ENCODE results near the gene TNFRSF19.

TNFRSF19 gene

DNA sequence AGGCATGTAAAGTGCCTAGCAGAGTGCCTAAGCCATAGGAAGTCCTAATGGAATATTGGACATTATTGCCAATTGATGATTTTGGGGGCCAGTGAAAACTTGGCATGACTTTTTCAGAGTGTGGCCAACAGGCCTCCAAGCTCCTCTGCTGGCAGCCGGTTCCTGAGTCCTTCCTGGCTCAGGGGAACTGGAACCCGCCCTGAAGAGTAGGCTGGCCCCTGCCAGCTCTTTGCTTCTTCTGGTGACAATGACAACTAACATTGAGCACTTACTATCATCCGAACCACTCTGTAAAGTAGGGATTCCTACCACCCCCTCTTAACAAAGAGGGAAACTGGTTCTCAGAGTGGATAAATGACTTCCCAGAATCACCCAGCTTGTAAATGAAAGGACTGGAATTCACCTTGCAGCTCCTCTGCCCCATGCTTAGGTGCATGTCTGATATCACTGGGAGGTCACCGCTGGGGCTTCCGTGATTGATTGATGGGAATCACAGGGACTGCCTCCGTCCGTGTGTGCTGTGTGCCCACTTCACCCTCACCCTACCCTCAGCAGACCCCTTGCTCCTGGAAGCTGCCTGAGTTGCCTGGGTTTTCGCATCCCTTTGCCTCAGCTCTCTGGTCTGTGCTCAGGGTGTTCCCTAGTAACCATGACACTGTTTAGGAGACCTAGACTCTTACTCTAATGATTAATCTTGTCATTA lies 50.6 kb downstream of the TNFRSF19 start:
- Histone ChIP-seq H3K9me3 (ENCODE audit: control insufficient read depth, insufficient read depth, low read length) (no peaks in the 10 kb centered on the region), H3K4me1 (ENCODE audit: control insufficient read depth, insufficient read depth, low read length) (peaks cover 4% of the 10 kb centered on the region), H3K27me3 (ENCODE audit: control insufficient read depth, insufficient read depth, low read length) (no peaks in the 10 kb centered on the region), H3K36me3 (ENCODE audit: control insufficient read depth, insufficient read depth, low read length) (no peaks in the 10 kb centered on the region), H3K9ac (ENCODE audit: low read depth, low read length) (no peak overlapping the region), H3K4me3 (ENCODE audit: low read depth, low read length) (no peak overlapping the region)

DNA sequence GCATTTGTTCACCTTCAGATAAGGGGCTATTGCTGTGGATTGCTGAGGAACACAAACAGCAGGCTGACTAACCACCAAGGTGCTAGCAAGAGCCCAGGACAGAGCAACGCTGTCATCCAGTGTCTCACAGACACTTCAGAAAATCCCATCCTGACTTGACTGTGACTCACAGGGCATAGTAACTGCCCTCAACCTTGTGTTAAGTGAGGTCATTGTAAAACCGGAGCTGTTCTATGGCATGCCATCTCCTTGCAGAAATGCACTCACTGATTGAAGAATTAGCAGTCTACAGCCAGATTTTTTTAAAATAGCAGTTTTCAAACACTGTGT lies 51.1 kb downstream of the TNFRSF19 start:
- Histone ChIP-seq H3K9me3 (ENCODE audit: control insufficient read depth, insufficient read depth, low read length) (no peaks in the 10 kb centered on the region), H3K4me3 (ENCODE audit: low read depth, low read length) (no peak overlapping the region), H3K27me3 (ENCODE audit: control insufficient read depth, insufficient read depth, low read length) (no peaks in the 10 kb centered on the region), H3K9ac (ENCODE audit: low read depth, low read length) (no peak overlapping the region), H3K36me3 (ENCODE audit: control insufficient read depth, insufficient read depth, low read length) (no peaks in the 10 kb centered on the region), H3K4me1 (ENCODE audit: control insufficient read depth, insufficient read depth, low read length) (peaks cover 4% of the 10 kb centered on the region)

DNA sequence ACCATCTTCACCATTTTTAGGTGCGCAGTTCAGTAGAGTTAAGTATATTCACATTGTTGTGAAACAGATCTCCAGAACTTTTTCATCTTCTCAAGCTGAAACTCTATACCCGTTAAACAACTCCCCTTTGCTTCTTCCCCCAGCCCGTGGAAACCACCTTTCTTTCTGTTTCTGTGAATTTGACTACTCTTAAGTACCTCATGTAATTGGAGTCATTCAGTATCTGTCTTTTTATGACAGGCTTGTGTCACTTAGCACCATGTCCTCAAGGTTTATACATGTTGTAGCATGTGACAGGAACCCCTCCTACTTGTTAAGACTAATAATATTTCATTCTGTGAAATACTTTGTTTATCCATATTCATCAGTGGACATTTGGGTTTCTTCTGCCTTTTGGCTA lies 52.8 kb downstream of the TNFRSF19 start:
- Histone ChIP-seq H3K4me1 (ENCODE audit: control insufficient read depth, insufficient read depth, low read length) (peaks cover 4% of the 10 kb centered on the region), H3K4me3 (ENCODE audit: low read depth, low read length) (no peak overlapping the region), H3K9me3 (ENCODE audit: control insufficient read depth, insufficient read depth, low read length) (no peaks in the 10 kb centered on the region), H3K27me3 (ENCODE audit: control insufficient read depth, insufficient read depth, low read length) (no peaks in the 10 kb centered on the region), H3K36me3 (ENCODE audit: control insufficient read depth, insufficient read depth, low read length) (no peaks in the 10 kb centered on the region), H3K9ac (ENCODE audit: low read depth, low read length) (no peak overlapping the region)

DNA sequence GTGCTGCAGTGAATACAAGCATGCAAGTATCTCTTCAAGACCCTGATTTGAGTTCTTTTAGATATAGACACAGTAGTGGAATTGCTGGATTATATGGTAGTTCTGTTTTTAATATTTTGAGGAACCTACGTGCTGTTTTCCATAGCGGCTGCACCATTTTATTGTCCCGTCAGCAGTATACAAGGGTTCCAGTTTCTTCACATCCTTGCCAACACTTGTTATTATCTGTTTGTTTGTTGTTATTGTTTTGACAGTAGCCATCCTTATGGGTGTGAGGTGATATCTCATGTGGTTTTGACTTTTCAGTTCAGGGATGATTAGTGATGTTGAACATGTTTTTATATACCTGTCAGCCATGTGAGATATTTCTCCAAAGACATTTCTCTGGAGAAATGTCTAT lies 53.2 kb downstream of the TNFRSF19 start:
- no peaks in the 10 kb centered on the region for H3K36me3 ChIP-seq (ENCODE audit: control insufficient read depth, insufficient read depth, low read length)
- H3K4me1 ChIP-seq (ENCODE audit: control insufficient read depth, insufficient read depth, low read length): peaks cover 4% of the 10 kb centered on the region
- no peaks in the 10 kb centered on the region for H3K9me3 ChIP-seq (ENCODE audit: control insufficient read depth, insufficient read depth, low read length)
- no peak overlapping the region for H3K9ac ChIP-seq (ENCODE audit: low read depth, low read length)
- H3K27me3 ChIP-seq (ENCODE audit: control insufficient read depth, insufficient read depth, low read length): no peaks in the 10 kb centered on the region
- no peak overlapping the region for H3K4me3 ChIP-seq (ENCODE audit: low read depth, low read length)

GRCh38 chr13:23626700-23627099 lies 56.5 kb downstream of the TNFRSF19 start:
- Histone ChIP-seq H3K9me3 (ENCODE audit: control insufficient read depth, insufficient read depth, low read length) (no peaks in the 10 kb centered on the region), H3K9ac (ENCODE audit: low read depth, low read length) (no peak overlapping the region), H3K27me3 (ENCODE audit: control insufficient read depth, insufficient read depth, low read length) (no peaks in the 10 kb centered on the region), H3K4me1 (ENCODE audit: control insufficient read depth, insufficient read depth, low read length) (peaks cover 9% of the 10 kb centered on the region), H3K36me3 (ENCODE audit: control insufficient read depth, insufficient read depth, low read length) (no peaks in the 10 kb centered on the region), H3K4me3 (ENCODE audit: low read depth, low read length) (no peak overlapping the region)

DNA sequence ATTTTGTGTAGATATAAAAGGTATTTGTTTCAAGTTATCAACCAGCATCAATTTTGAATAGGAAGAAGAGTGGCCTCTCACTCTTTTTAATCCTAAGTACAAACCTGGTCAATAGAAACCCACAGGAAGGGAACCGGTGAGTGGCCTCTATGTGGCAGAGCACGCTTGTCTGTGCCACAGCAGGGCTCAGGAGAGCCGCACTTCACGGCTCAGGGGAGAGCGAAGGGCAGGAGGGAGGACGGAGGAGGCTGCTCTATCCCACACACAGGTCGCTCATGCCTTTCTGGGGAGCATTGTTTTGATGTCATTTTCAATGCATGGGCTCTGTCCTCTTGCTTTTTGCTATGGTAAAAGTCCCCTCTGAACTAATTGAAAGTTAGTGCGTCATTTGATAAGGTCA lies 57.2 kb downstream of the TNFRSF19 start:
- no peaks in the 10 kb centered on the region for H3K27me3 ChIP-seq (ENCODE audit: control insufficient read depth, insufficient read depth, low read length)
- H3K4me3 ChIP-seq (ENCODE audit: low read depth, low read length): no peak overlapping the region
- no peaks in the 10 kb centered on the region for H3K36me3 ChIP-seq (ENCODE audit: control insufficient read depth, insufficient read depth, low read length)
- peaks cover 15% of the 10 kb centered on the region for H3K4me1 ChIP-seq (ENCODE audit: control insufficient read depth, insufficient read depth, low read length)
- H3K9ac ChIP-seq (ENCODE audit: low read depth, low read length): no peak overlapping the region
- no peaks in the 10 kb centered on the region for H3K9me3 ChIP-seq (ENCODE audit: control insufficient read depth, insufficient read depth, low read length)

GRCh38 chr13:23628250-23628649 lies 58.0 kb downstream of the TNFRSF19 start:
- Histone ChIP-seq H3K9ac (ENCODE audit: low read depth, low read length) (no peak overlapping the region), H3K4me1 (ENCODE audit: control insufficient read depth, insufficient read depth, low read length) (peaks cover 16% of the 10 kb centered on the region), H3K27me3 (ENCODE audit: control insufficient read depth, insufficient read depth, low read length) (no peaks in the 10 kb centered on the region), H3K36me3 (ENCODE audit: control insufficient read depth, insufficient read depth, low read length) (no peaks in the 10 kb centered on the region), H3K4me3 (ENCODE audit: low read depth, low read length) (no peak overlapping the region), H3K9me3 (ENCODE audit: control insufficient read depth, insufficient read depth, low read length) (no peaks in the 10 kb centered on the region)

DNA sequence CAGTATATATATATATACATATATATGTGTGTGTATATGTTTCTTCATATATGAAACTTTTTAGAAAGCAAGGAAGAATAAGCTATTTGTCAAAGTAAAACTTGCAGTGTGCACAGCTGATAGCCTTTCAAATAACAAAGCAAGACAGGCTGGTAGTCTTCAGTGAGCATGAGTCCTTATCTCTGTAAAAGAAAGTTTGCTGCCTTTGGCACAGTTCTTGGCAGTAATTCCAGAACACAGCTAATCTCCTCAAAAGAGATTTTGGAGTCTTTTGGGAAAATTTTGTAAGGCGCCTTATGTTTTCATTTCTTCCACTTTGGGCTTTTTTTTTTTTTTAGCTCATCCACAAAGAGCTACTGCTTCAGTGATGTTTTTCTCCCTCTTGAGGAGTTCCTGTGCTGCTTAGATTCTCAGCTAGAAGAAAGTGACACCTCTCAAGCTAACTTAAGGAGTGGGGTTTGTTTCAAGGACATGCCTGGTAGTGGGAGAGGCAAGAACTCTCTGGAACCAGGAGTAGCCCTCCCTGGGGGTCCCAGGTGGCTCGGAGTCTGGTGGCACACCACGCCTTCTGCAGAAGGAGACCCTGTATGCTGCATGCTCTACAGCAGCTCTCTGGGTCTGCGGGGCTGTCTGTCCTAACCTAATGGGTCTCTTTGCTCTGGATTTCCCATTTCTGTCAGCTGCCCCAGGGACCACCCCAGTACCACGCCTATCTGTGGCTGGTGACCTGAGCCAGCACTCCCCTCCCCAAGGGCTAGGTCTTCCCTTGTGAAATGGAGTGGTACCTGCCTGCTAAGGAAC lies 58.8 kb downstream of the TNFRSF19 start:
- Histone ChIP-seq H3K36me3 (ENCODE audit: control insufficient read depth, insufficient read depth, low read length) (no peaks in the 10 kb centered on the region), H3K27me3 (ENCODE audit: control insufficient read depth, insufficient read depth, low read length) (no peaks in the 10 kb centered on the region), H3K9me3 (ENCODE audit: control insufficient read depth, insufficient read depth, low read length) (no peaks in the 10 kb centered on the region), H3K4me3 (ENCODE audit: low read depth, low read length) (no peak overlapping the region), H3K9ac (ENCODE audit: low read depth, low read length) (no peak overlapping the region), H3K4me1 (ENCODE audit: control insufficient read depth, insufficient read depth, low read length) (peaks cover 16% of the 10 kb centered on the region)

DNA sequence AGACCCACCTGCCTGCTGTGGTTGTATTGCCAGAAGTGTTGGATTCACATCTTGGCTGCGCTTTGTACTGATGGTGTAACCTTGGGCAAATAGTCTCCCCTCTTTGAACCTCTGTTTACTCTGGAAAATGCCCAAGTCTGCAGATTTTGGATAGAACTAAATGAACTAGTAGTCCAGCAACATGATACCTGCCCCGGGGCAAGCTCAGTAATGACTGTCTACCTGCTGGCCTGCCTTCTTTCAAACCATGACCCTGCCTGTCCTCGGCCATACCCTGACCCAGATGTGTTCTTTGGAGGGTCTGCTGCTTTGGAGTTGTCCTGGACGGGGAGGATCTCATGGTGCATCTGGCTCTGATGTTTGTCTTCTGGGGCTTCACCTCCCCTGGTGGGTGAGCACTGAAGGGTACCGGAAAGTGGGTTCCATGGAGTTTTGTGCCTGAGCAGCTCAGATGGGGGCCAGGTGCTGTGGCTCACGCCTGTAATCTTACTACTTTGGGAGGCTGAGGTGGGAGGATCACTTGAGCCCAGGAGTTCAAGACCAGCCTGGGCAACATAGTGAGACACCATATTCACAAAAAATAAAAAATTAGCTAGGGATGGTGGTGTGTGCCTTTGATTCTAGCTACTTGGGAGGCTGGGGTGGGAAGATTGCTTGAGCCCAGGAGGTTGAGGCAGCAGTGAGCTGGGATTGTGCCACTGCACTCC lies 59.5 kb downstream of the TNFRSF19 start:
- Histone ChIP-seq H3K4me3 (ENCODE audit: low read depth, low read length) (no peak overlapping the region), H3K36me3 (ENCODE audit: control insufficient read depth, insufficient read depth, low read length) (no peaks in the 10 kb centered on the region), H3K27me3 (ENCODE audit: control insufficient read depth, insufficient read depth, low read length) (no peaks in the 10 kb centered on the region), H3K9ac (ENCODE audit: low read depth, low read length) (no peak overlapping the region), H3K9me3 (ENCODE audit: control insufficient read depth, insufficient read depth, low read length) (no peaks in the 10 kb centered on the region), H3K4me1 (ENCODE audit: control insufficient read depth, insufficient read depth, low read length) (peaks cover 20% of the 10 kb centered on the region)

GRCh38 chr13:23630349-23631093 lies 60.3 kb downstream of the TNFRSF19 start:
- Histone ChIP-seq H3K9ac (ENCODE audit: low read depth, low read length) (no peak overlapping the region), H3K4me3 (ENCODE audit: low read depth, low read length) (no peak overlapping the region)

GRCh38 chr13:23631311-23632047 lies 61.3 kb downstream of the TNFRSF19 start:
- Histone ChIP-seq H3K9ac (ENCODE audit: low read depth, low read length) (no peak overlapping the region), H3K4me1 (ENCODE audit: control insufficient read depth, insufficient read depth, low read length) (peaks cover 22% of the 10 kb centered on the region), H3K36me3 (ENCODE audit: control insufficient read depth, insufficient read depth, low read length) (no peaks in the 10 kb centered on the region), H3K4me3 (ENCODE audit: low read depth, low read length) (no peak overlapping the region), H3K9me3 (ENCODE audit: control insufficient read depth, insufficient read depth, low read length) (no peaks in the 10 kb centered on the region), H3K27me3 (ENCODE audit: control insufficient read depth, insufficient read depth, low read length) (no peaks in the 10 kb centered on the region)

More at GRCh38 chr13:23630349-23631093, 60.3 kb downstream of the TNFRSF19 start:
- Histone ChIP-seq H3K4me1 (ENCODE audit: control insufficient read depth, insufficient read depth, low read length) (peaks cover 22% of the 10 kb centered on the region), H3K9me3 (ENCODE audit: control insufficient read depth, insufficient read depth, low read length) (no peaks in the 10 kb centered on the region), H3K27me3 (ENCODE audit: control insufficient read depth, insufficient read depth, low read length) (no peaks in the 10 kb centered on the region), H3K36me3 (ENCODE audit: control insufficient read depth, insufficient read depth, low read length) (no peaks in the 10 kb centered on the region)

All from iPS-15b (cell line).